ENCODE measurements around the gene SEMA3D. TPM values are rescaled to one million over a fixed set of nuclear protein-coding genes. Genes with fewer than 3 reads are reported as not detected.

SEMA3D gene
- total and polyA plus RNA-seq, 4 donors = 0.53 to 49.0 (median 2.6) TPM

DNA sequence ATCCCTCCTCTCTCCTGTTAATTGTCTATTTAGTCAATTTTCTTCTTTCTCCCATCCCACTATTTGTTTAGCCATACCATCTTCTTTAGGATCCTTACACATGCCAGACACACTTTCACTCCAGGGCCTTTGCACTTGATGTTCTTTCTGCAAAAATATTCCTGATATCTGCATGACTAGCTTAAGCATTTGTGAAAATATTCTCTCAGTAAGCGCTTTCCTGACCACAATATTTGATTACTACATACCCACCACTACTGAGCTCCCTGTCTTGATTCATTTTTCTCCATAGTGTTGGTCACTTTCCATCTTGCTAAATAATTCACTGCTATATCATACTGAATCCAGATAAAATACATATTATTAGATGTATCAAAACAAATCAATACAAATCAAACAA is 75.1 kb downstream of the SEMA3D start:
- Histone ChIP-seq H3K9me3 (ENCODE audit: control insufficient read depth in 4 of 4, insufficient read depth in 3 of 4, low read length in 3 of 4) (no peaks in the 10 kb centered on the region), H3K27ac (ENCODE audit: low read depth in 1 of 2, low read length in 1 of 2) (no peak overlapping the region), H3K27me3 (ENCODE audit: control insufficient read depth in 3 of 3, insufficient read depth in 3 of 3, low read length in 2 of 3) (no peaks in the 10 kb centered on the region), H3K9ac (ENCODE audit: insufficient read depth in 1 of 2, low read length in 2 of 2) (no peak overlapping the region), H3K36me3 (ENCODE audit: control insufficient read depth in 4 of 4, insufficient read depth in 4 of 4, low read length in 4 of 4) (no peaks in the 10 kb centered on the region), H3K4me1 (ENCODE audit: control insufficient read depth in 5 of 5, insufficient read depth in 5 of 5, low read length in 5 of 5) (no peaks in the 10 kb centered on the region), H3K4me3 (no peak overlapping the region)
- ATAC-seq (ENCODE audit: insufficient read depth, low FRiP score) = no peak
- WGBS, 2 donors = 87 to 90% methylated on average over 1 of the region's 1 CpG
- TF ChIP-seq, protein P1, sequence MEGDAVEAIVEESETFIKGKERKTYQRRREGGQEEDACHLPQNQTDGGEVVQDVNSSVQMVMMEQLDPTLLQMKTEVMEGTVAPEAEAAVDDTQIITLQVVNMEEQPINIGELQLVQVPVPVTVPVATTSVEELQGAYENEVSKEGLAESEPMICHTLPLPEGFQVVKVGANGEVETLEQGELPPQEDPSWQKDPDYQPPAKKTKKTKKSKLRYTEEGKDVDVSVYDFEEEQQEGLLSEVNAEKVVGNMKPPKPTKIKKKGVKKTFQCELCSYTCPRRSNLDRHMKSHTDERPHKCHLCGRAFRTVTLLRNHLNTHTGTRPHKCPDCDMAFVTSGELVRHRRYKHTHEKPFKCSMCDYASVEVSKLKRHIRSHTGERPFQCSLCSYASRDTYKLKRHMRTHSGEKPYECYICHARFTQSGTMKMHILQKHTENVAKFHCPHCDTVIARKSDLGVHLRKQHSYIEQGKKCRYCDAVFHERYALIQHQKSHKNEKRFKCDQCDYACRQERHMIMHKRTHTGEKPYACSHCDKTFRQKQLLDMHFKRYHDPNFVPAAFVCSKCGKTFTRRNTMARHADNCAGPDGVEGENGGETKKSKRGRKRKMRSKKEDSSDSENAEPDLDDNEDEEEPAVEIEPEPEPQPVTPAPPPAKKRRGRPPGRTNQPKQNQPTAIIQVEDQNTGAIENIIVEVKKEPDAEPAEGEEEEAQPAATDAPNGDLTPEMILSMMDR (IDR thresholded peaks at IDR 0.05; ENCODE audit: control extremely low read depth, extremely low read depth) = no peak
- DNase-seq = no peak

DNA sequence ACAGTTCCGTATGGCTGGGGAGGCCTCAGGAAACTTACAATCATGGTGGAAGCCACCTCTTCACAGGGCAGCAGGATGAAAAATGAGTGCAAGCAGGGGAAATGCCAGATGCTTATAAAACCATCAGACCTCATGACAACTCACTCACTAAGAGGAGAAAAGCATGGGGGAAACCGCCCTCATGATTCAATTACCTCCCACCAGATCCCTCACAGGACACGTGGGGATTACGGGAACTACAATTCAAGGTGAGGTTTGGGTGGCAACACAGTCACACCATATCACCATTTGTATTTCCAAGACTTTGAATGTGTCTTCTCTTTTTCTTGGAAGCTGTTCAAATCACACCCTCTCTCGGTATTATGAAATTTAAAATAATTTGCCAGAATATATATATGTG is 80.1 kb downstream of the SEMA3D start:
- no peak for DNase-seq
- H3K27me3 ChIP-seq (ENCODE audit: control insufficient read depth in 3 of 3, insufficient read depth in 3 of 3, low read length in 2 of 3) = no peaks in the 10 kb centered on the region
- 84 to 91% methylated on average over 5 of the region's 5 CpGs for WGBS, 2 donors

DNA sequence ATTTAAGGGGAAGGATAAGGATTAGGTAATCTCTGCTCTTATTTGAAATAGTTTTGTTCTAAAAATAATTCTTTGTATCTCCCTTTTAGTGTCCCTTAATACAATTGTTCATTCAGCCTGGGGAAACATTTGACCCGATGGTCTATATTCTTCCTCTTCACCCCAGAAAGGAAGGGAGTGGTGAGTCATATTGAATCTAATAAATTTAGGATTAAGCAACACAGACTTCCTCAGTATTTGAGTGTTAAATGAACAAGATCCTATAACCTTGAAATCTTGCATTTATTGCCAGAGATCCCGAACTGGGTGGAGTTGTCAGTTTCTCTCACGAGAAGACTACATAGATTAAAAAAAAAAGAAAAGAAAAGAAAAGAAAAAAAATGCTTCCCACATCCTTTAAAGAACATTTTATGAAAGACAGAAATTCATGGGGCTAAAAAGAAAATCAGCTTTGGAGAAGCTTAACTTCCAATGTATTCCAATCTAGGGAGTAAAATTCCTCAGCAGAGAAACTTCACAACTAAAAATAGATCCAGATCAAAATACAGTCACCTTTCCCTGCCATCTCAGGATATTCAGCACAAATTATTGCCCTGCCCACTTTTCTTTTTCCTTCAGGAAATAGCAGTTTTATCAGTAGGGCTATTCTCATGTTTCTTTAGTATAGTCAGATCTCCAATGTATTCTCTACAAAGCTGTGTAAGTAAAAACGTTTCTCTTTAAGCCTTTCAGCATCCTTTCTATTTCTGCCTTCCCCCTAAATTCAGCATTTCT is 82.2 kb downstream of the SEMA3D start:
- Histone ChIP-seq H3K36me3 (ENCODE audit: control insufficient read depth in 4 of 4, insufficient read depth in 4 of 4, low read length in 4 of 4) (no peaks in the 10 kb centered on the region), H3K4me1 (ENCODE audit: control insufficient read depth in 5 of 5, insufficient read depth in 5 of 5, low read length in 5 of 5) (peaks cover 0 to 6% (median 0%) of the 10 kb centered on the region in 5 donors), H3K27ac (ENCODE audit: low read depth in 1 of 2, low read length in 1 of 2) (no peak overlapping the region), H3K9me3 (ENCODE audit: control insufficient read depth in 4 of 4, insufficient read depth in 3 of 4, low read length in 3 of 4) (no peaks in the 10 kb centered on the region), H3K9ac (ENCODE audit: insufficient read depth in 1 of 2, low read length in 2 of 2) (no peak overlapping the region), H3K4me3 (no peak overlapping the region), H3K27me3 (ENCODE audit: control insufficient read depth in 3 of 3, insufficient read depth in 3 of 3, low read length in 2 of 3) (no peaks in the 10 kb centered on the region)
- ATAC-seq (ENCODE audit: insufficient read depth, low FRiP score) = no peak
- 23 to 39% methylated on average over 4 of the region's 4 CpGs for WGBS, 2 donors
- no peak for DNase-seq
- TF ChIP-seq, protein P1 (IDR thresholded peaks at IDR 0.05; ENCODE audit: control extremely low read depth, extremely low read depth) = no peak

More for the DNA sequence above, 80.1 kb downstream of the SEMA3D start:
- ATAC-seq (ENCODE audit: insufficient read depth, low FRiP score) = no peak
- H3K36me3 ChIP-seq (ENCODE audit: control insufficient read depth in 4 of 4, insufficient read depth in 4 of 4, low read length in 4 of 4) = no peaks in the 10 kb centered on the region
- no peak overlapping the region for H3K4me3 ChIP-seq
- H3K9ac ChIP-seq (ENCODE audit: insufficient read depth in 1 of 2, low read length in 2 of 2) = no peak overlapping the region
- no peak overlapping the region for H3K27ac ChIP-seq (ENCODE audit: low read depth in 1 of 2, low read length in 1 of 2)
- TF ChIP-seq, protein P1 (IDR thresholded peaks at IDR 0.05; ENCODE audit: control extremely low read depth, extremely low read depth) = no peak
- no peaks in the 10 kb centered on the region for H3K9me3 ChIP-seq (ENCODE audit: control insufficient read depth in 4 of 4, insufficient read depth in 3 of 4, low read length in 3 of 4)
- peaks cover 0 to 6% (median 0%) of the 10 kb centered on the region in 5 donors for H3K4me1 ChIP-seq (ENCODE audit: control insufficient read depth in 5 of 5, insufficient read depth in 5 of 5, low read length in 5 of 5)
